Endothelial cell (in vitro differentiated cells): ENCODE results near the gene C9orf40. TPM values are rescaled to one million over a fixed set of nuclear protein-coding genes. Genes with fewer than 3 reads are reported as not detected.
A peak's percentile ranks its signal among the peaks of the same experiment; 100 is the strongest.

ENCODE experiments used
- DNase-seq: peaks from one replicate; pipeline ENCODE4 v3.0.0; 2021; ENCODE audit warnings: low spot score
- H3K27ac Mint-ChIP-seq: one replicate; pipeline ENCODE4 v1.8.0; 2021; ENCODE audit warnings: mixed read lengths, inconsistent platforms; ENCODE audit not compliant: unreplicated experiment
- H3K27me3 Mint-ChIP-seq: one replicate; pipeline ENCODE4 v1.8.0; 2021; ENCODE audit warnings: mild to moderate bottlenecking, moderate library complexity, mixed read lengths, inconsistent platforms; ENCODE audit not compliant: unreplicated experiment
- H3K36me3 Mint-ChIP-seq: one replicate; pipeline ENCODE4 v1.8.0; 2021; ENCODE audit warnings: mild to moderate bottlenecking, low read depth, mixed read lengths, inconsistent platforms; ENCODE audit not compliant: unreplicated experiment
- H3K4me1 Mint-ChIP-seq: one replicate; pipeline ENCODE4 v1.8.0; 2021; ENCODE audit warnings: mild to moderate bottlenecking, mixed read lengths, inconsistent platforms; ENCODE audit not compliant: unreplicated experiment
- H3K4me3 Mint-ChIP-seq: one replicate; pipeline ENCODE4 v1.8.0; 2021; ENCODE audit warnings: mild to moderate bottlenecking, mixed read lengths, inconsistent platforms; ENCODE audit not compliant: unreplicated experiment
- H3K9me3 Mint-ChIP-seq: one replicate; pipeline ENCODE4 v1.8.0; 2021; ENCODE audit warnings: mixed read lengths, inconsistent platforms; ENCODE audit not compliant: unreplicated experiment
- CTCF ChIP-seq: fragments of 200-600 bp; sonication (generic); IDR thresholded peaks from one replicate; pipeline ENCODE4 v1.5.0; 2021; ENCODE audit warnings: antibody characterized with exemption; ENCODE audit not compliant: unreplicated experiment
- total RNA-seq: library from RNA; stranded (reverse); fragmentation: NEBNext Ultra II Directional; extraction: Animal tissue kit (Norgen Biotek cat#: 25700); gene quantifications from one replicate; pipeline ENCODE4 v1.2.1, GENCODE V29; 2021; ENCODE audit not compliant: unreplicated experiment

Gene C9orf40
- total RNA-seq, 1 donor from 2014 or later: 3.9 TPM

DNA sequence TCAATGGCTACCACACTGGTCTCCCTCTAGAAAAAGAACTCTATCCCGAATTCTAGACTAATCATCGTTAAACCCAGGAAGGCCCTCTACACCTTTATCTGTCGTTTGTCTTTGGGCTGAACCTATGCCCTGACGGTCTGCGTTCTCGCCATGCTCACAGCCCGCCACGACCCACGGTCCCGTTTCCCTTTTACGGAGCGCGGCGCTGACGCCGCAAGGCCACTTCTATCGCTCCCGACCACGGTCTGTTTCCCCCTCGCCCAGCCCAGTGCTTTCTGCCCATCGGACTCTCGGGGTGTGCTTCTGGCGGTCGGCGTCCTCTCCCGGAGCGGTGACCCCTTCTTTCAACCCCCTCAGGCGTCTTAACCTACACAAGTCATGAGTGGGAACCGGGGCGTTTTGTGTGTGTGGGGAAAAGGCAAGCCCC, 974 bp downstream of the C9orf40 start:
- Mint-ChIP-seq H3K27ac (peak overlapping the region; percentile 78), H3K4me1 (peaks cover 12% of the 10 kb centered on the region), H3K9me3 (no peaks in the 10 kb centered on the region), H3K4me3 (peak overlapping the region; percentile 99), H3K36me3 (no peaks in the 10 kb centered on the region), H3K27me3 (peaks cover 6% of the 10 kb centered on the region)
- no peak for TF ChIP-seq CTCF
- peak; percentile 47 for DNase-seq

GRCh38 chr9:74951107-74951720, 1.5 kb downstream of the C9orf40 start:
- H3K27me3 Mint-ChIP-seq: peaks cover 6% of the 10 kb centered on the region
- peak overlapping the region; percentile 99 for H3K4me3 Mint-ChIP-seq
- no peaks in the 10 kb centered on the region for H3K9me3 Mint-ChIP-seq
- peaks cover 12% of the 10 kb centered on the region for H3K4me1 Mint-ChIP-seq
- no peaks in the 10 kb centered on the region for H3K36me3 Mint-ChIP-seq
- no peak for DNase-seq
- TF ChIP-seq CTCF: no peak
- H3K27ac Mint-ChIP-seq: peak overlapping the region; percentile 78

DNA sequence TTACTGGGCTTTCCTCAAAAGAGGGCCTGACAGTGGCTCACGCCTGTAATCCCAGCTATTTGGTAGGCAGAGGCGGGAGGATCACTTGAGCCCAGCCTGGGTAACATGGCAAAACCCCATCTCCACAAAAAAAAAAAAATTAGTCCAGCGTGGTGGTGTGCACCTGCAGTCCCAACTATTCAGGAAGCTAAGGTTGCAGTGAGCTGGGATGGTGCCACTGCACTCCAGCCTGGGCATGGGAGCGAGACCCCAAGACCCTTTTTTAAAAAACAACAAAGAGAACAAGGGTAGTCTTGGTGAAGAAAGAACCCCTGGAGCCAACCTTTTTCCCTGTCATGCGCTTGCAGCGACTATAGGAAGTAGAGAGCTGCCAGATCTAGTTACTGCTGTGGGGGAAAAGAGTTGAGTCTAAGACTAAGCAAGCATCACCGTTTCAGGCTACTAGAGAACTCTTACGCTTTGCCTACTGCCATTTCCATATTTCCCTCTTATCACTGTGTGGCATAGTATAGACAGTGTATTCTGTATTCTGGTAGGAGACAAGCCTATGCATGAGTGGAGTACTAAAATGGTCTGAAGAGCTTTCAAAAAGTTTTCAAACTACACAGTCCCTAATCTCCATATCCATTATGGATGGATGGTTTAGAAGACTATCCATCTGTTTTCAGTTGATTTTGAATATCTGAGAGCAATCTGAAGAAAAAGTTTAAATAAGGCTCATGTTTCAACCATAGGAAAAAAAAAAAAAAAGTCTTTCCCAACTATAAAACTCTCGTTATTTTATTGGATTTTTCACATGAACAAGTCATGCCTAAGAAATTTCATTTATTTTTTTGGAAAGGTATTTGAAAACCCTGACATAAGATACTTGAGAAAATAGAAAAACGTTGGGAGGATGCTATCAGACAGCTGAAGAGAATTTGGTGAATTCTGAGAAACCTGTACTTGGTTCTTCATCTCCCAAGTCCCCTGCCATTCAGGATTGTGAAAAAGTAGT, 2.6 kb downstream of the C9orf40 start:
- H3K4me1 Mint-ChIP-seq: peaks cover 12% of the 10 kb centered on the region
- DNase-seq: no peak
- H3K36me3 Mint-ChIP-seq: no peaks in the 10 kb centered on the region
- no peak overlapping the region for H3K4me3 Mint-ChIP-seq
- H3K27ac Mint-ChIP-seq: no peak overlapping the region
- H3K9me3 Mint-ChIP-seq: no peaks in the 10 kb centered on the region
- no peak for TF ChIP-seq CTCF
- H3K27me3 Mint-ChIP-seq: peaks cover 6% of the 10 kb centered on the region

- no peak for DNase-seq
- H3K27ac Mint-ChIP-seq: peak overlapping the region; percentile 42
- H3K9me3 Mint-ChIP-seq: no peaks in the 10 kb centered on the region
- no peak for TF ChIP-seq CTCF
- peaks cover 14% of the 10 kb centered on the region for H3K4me1 Mint-ChIP-seq
- H3K4me3 Mint-ChIP-seq: no peak overlapping the region
- no peaks in the 10 kb centered on the region for H3K36me3 Mint-ChIP-seq
- H3K27me3 Mint-ChIP-seq: peaks cover 6% of the 10 kb centered on the region
Measured at GRCh38 chr9:74948937-74949336, 3.8 kb downstream of the C9orf40 start.

DNA sequence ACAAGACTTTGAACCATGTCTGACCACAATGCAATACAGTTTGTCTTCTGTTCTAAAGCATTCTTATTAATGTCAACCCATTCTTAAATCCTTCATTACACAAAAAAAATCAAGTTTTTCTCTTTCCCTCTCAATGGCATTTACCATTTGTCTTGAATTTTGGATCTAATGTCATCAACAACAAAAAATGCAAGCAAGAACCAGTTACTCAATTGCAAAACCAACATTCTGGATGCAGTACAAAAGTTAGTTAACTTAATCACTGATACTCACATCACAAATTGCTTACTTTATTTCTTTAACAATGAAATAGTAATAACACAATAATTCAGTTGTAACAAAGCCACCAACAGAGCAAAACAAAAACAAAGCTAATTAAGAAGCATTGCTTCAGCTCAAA, 6.0 kb downstream of the C9orf40 start:
- no peaks in the 10 kb centered on the region for H3K9me3 Mint-ChIP-seq
- peaks cover 16% of the 10 kb centered on the region for H3K4me1 Mint-ChIP-seq
- peaks cover 4% of the 10 kb centered on the region for H3K27me3 Mint-ChIP-seq
- H3K27ac Mint-ChIP-seq: no peak overlapping the region
- no peak for TF ChIP-seq CTCF
- no peak overlapping the region for H3K4me3 Mint-ChIP-seq
- H3K36me3 Mint-ChIP-seq: no peaks in the 10 kb centered on the region
- DNase-seq: no peak
